BJ (cell line): ENCODE results near the gene GPC6. TPM values are rescaled to one million over a fixed set of nuclear protein-coding genes. Genes with fewer than 3 reads are reported as not detected.

Experiments
- CTCF ChIA-PET: fragments of 350-600 bp; formaldehyde crosslinking; extraction: SDS; loops from one replicate; lab custom pipeline; 2021; ENCODE audit warnings: antibody characterized with exemption, inconsistent platforms; lab: Yijun Ruan, JAX
- POLR2A ChIA-PET: fragments of 300-600 bp; sonication (Branson Sonifier 250); formaldehyde crosslinking; extraction: SDS; loops from one replicate; lab custom pipeline; 2021; ENCODE audit warnings: antibody characterized with exemption; lab: Charles Lee
- DNase-seq: peaks from one replicate; pipeline ENCODE4 v3.0.0-alpha.2; 2011; ENCODE audit warnings: low read depth
- H3K27me3 ChIP-seq: 2 replicates; pipeline ENCODE4 v1.6.0; 2011; ENCODE audit warnings: low read length; ENCODE audit not compliant: control insufficient read depth, insufficient read depth
- H3K36me3 ChIP-seq: 2 replicates; pipeline ENCODE4 v1.5.1; 2011; ENCODE audit warnings: low read length; ENCODE audit not compliant: control insufficient read depth, insufficient read depth
- H3K4me3 ChIP-seq: 2 replicates; pipeline ENCODE4 v1.5.1; 2011; ENCODE audit warnings: low read depth, mild to moderate bottlenecking, control low read depth, low read length
- CTCF ChIP-seq: IDR thresholded peaks from 2 replicates; pipeline ENCODE4 v1.5.1; 2011; ENCODE audit warnings: low read depth, mild to moderate bottlenecking, control low read depth, inconsistent platforms, low read length, moderate library complexity; ENCODE audit not compliant: insufficient read depth
- polyA plus RNA-seq: library from polyadenylated mRNA; depleted of rRNA; stranded (reverse); fragments of >200 nt; gene quantifications from 2 replicates; pipeline ENCODE4 v1.2.3, GENCODE V29; 2011

GPC6 gene
- polyA plus RNA-seq, 1 experiment, result 23.0 TPM

- Histone ChIP-seq H3K4me3 (no peak overlapping the region), H3K27me3 (no peaks in the 10 kb centered on the region), H3K36me3 (no peaks in the 10 kb centered on the region)
- CTCF ChIA-PET, result interaction anchor here (1.1 kb wide), 2 partner anchors 23 to 56 kb away, joined by 3 read pairs; partner anchors contain the start of gene GPC6
- POLR2A ChIA-PET, result no interaction called here
- DNase-seq, result no peak
- TF ChIP-seq CTCF, result no peak
Observed at GRCh38 chr13:93249364-93250306, 23.0 kb downstream of the GPC6 start.

- Histone ChIP-seq H3K27me3 (no peaks in the 10 kb centered on the region), H3K36me3 (no peaks in the 10 kb centered on the region), H3K4me3 (no peak overlapping the region)
- CTCF ChIA-PET, result interaction anchor here (0.7 kb wide), 1 partner anchor 19 kb away, joined by 3 read pairs; no protein-coding TSS in a partner anchor
- POLR2A ChIA-PET, result no interaction called here
- no peak for TF ChIP-seq CTCF
- no peak for DNase-seq
Observed at GRCh38 chr13:93254775-93255174, 28.2 kb downstream of the GPC6 start.

- H3K36me3 ChIP-seq, result no peaks in the 10 kb centered on the region
- no peak for DNase-seq
- no peak for TF ChIP-seq CTCF
- CTCF ChIA-PET, result no interaction called here
- POLR2A ChIA-PET, result no interaction called here
- H3K4me3 ChIP-seq, result no peak overlapping the region
- no peaks in the 10 kb centered on the region for H3K27me3 ChIP-seq
Observed at GRCh38 chr13:93256998-93257397, 30.4 kb downstream of the GPC6 start.

- no peak for DNase-seq
- TF ChIP-seq CTCF, result no peak
- CTCF ChIA-PET, result interaction anchor here (1.1 kb wide), 1 partner anchor 13 kb away, joined by 4 read pairs; no protein-coding TSS in a partner anchor
Observed at GRCh38 chr13:93259527-93260080, 33.0 kb downstream of the GPC6 start.

GRCh38 chr13:93260591-93260990 lies 34.0 kb downstream of the GPC6 start:
- Histone ChIP-seq H3K4me3 (no peak overlapping the region), H3K27me3 (no peaks in the 10 kb centered on the region), H3K36me3 (no peaks in the 10 kb centered on the region)
- CTCF ChIA-PET, result no interaction called here
- POLR2A ChIA-PET, result no interaction called here
- DNase-seq, result no peak
- no peak for TF ChIP-seq CTCF

More at GRCh38 chr13:93259527-93260080, 33.0 kb downstream of the GPC6 start:
- H3K27me3 ChIP-seq, result no peaks in the 10 kb centered on the region
- POLR2A ChIA-PET, result no interaction called here
- H3K4me3 ChIP-seq, result no peak overlapping the region
- H3K36me3 ChIP-seq, result no peaks in the 10 kb centered on the region
